NCI-H510A treated with DMSO at 0.1 percent for 48 hours (cell line): ENCODE measurements around the gene TAS2R41.

Experiments used
- DNase-seq: peaks from one replicate; lab custom pipeline; 2025; lab: John Stamatoyannopoulos, UW

TAS2R41 gene

DNA sequence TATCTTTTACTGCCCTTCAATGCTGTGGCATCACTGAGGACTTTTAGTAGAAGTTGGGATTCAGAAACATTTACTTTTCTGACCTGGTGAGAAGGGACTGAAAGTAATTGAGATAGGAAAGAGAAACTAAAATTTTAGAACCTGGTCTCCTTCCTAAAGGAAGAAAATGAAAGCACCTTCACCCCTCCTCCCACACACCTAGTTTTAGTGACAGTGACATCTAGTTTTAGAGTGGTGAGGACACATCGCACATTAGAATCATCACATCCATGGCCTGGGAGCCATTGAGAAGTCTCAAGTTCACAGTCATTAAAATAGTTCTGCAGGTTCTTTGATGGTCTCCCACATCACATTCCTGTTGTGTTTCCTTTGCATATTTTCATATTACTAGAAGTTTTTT is 16.1 kb downstream of the TAS2R41 start:
- no peak for DNase-seq

- DNase-seq: no peak
Measured at GRCh38 chr7:143494622-143495021, 16.9 kb downstream of the TAS2R41 start.

DNA sequence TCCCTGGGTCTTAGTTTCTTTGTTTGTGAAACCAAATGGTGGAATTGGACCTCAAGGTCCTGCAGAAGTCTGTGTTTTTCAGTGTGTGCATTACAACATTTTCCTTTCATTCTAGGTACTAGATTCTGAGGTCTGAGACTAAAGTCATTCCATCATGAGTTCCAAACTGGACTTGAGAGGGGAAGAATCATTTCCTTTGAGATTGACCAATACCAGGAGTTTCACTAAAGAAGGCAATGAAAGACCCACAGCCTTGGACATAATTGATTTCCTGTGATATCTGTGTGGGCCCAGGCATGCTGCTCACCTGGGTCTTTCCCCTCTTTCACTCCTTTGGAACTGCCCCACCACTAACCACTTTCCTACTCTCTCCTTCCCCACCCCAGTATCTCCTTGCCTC is 18.2 kb downstream of the TAS2R41 start:
- DNase-seq: no peak

DNA sequence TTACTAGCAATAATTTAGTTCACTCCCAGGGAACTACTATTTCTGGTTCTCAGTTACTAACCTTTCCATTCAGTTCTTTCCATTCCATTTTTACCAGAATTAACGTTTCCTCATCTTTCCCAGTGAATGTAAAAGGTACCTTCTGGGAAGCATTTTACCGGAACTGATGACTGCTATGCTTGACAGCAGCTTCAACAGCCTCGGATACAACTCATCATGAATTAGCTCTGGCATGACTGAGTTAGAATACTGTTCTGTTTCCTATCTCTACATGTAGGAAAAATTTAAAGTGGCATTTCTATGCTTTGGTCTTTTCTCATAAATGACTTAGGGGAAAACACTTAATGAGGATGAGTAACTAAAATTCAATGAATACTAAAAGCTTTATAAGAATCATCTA is 18.6 kb downstream of the TAS2R41 start:
- no peak for DNase-seq

- no peak for DNase-seq
Measured at GRCh38 chr7:143497008-143497795, 19.5 kb downstream of the TAS2R41 start.

GRCh38 chr7:143499246-143499645 is 21.6 kb downstream of the TAS2R41 start:
- DNase-seq: no peak

DNA sequence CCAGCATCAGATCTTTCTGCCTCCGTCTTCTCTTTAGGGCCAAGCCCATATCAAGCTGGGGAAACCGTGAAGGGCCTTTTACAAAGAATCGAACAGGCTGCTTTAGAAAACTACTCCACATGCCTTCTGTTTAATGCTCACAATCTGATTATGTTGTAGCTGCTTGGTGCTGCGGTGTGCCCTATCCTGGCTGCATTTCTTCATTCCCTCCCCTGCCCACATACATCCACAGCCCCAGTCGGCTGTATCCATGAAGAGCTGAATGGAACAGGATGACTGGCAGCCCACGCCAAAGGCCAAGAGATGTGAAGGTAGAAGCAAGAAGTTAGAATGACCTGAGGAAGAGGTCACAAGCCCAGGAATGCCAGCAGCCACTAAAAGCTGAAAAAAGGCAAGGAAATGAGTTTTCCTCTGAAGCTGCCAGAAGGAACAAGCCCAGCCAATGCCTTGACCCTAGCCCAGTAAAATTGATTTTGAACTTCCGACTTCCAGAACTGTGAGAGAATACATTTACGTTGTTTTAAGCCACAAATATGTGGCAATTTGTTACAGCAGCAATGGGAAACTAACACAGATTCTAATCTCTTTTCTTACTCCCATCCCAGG is 22.2 kb downstream of the TAS2R41 start:
- DNase-seq: no peak

DNA sequence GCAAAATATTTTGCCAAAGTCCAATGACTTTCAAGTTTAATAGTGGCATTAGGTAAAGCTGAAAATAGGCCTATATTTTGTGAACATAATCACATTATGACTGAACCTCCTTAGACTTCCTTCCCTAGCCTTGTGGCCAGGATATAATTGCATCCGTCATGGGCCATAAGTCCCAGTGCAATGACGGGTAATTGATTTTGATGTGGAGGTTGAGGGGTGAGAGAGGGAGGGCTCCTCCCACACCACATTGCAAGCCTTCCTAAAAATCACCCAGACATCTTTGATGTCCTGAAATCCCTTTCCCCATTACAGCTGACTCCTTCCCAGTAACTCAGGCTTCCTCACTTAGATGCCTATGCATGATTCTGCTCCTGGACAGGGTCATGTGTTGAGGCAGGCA is 25.6 kb downstream of the TAS2R41 start:
- DNase-seq: no peak

- no peak for DNase-seq
Measured at GRCh38 chr7:143504215-143504936, 26.7 kb downstream of the TAS2R41 start.

GRCh38 chr7:143504937-143505297 is 27.2 kb downstream of the TAS2R41 start:
- DNase-seq: no peak

DNA sequence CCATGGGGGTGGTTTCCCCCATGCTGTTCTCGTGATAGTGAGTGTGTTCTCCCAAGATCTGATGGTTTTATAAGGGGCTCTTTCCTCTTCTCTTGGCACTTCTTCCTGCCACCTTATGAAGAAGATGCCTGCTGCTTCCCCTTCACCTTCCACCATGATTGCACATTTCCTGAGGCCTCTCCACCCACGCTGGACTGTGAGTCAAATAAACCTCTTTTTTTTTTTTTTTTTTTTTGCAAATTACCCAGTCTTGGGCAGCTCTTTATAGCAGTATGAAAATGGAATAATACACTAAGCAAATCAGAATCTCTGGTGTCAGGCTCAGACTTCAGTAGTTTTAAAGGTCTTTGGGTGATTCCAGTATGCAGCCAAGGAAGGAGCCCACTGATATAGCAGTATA is 28.2 kb downstream of the TAS2R41 start:
- no peak for DNase-seq

DNA sequence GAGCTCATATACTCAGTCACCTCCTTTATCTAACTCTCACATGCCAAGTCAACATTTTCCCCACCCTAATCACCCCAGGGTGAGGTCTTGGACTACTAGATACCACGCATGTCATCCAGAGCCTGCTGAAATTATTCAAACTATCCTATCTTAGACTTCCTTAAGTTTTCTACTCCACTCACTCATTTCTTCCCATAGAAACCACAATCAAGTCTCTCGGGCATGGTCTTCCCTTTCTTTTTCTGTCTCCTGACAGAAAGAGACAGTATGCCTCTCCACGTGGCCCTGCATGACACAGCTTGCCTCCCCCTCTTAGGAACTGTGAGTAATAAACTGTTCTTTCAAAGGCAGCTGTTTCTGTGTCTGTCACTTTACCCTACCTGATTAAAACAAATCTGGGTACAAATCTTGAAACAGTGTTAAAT is 29.4 kb downstream of the TAS2R41 start:
- DNase-seq: no peak

DNA sequence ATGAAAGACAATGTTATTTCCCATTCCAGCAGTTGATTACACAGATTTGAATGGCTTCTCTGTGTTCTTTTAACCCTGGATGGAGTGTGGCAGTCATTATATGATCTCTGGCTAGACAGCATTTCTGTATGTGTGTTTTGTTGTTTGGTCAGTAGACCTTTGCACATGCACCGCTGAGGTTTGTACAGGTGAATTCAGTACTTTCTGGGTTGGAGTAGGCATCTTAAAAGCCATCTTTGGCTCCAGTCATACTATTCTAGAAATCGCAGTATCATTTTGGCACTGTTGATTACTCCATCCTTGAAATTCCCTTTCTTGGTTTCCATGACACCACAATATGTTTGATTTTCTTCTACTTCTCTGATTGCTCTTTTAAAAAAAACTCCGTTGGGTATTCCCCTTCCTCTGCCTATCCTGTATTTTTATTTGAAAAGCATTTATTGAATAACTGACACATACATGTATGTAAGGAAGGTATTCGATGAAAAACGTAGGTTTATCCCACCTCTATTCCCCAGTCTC is 29.9 kb downstream of the TAS2R41 start:
- no peak for DNase-seq

DNA sequence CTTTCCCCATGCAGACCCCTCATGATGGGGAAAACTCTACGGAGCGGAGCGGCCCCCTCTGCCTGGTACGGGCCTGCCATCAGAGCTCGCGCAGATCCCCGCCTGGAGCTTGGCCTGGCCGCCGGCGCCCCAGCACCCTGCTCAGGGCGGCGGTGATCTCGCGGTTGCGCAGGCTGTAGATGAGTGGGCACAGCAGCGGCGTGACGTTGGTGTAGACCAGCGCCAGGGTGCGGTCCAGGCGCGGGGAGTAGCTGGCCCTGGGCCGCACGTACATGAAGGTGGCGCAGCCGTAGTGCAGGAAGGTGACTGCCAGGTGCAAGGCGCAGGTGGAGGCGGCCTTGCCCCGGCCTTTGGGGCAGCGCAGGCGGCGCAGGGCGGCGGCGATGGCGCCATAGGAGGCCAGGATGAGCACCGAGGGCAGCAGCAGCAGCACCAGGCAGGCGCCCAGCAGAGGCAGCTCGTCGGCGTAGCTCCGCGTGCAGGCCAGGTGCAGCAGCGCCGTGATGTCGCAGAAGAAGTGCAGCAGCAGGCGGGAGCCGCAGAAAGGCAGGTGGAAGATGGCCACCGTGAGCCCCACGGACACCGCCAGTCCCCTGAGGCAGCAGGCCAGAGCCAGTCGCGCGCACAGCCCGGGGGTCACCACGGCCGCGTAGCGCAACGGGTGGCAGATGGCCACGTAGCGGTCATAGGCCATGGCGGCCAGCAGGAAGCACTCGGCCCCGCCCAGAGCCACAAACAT is 33.4 kb downstream of the TAS2R41 start:
- no peak for DNase-seq

DNA sequence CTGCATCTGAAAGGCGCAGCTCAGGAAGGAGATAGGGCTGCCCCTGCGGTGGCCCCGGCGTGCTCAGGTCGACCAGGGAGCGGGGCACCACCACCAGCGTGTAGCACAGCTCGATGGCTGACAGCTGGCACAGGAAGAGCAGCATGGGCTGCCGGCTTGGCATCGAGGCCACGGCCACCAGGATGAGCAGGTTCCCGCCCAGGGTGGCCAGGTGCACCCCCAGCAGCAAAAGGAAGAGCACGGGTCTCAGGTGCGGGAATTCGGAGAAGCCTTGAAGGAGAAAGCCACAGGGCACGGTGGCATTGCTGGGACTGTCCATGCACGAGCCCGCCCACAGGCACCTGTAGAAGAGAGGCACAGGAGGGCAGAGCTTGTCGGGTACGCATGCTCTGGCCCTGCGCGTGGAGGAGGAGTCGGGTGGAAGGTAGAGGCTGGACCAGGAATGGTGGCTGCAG is 33.9 kb downstream of the TAS2R41 start:
- DNase-seq: no peak

GRCh38 chr7:143512488-143513340 is 35.0 kb downstream of the TAS2R41 start:
- no peak for DNase-seq

DNA sequence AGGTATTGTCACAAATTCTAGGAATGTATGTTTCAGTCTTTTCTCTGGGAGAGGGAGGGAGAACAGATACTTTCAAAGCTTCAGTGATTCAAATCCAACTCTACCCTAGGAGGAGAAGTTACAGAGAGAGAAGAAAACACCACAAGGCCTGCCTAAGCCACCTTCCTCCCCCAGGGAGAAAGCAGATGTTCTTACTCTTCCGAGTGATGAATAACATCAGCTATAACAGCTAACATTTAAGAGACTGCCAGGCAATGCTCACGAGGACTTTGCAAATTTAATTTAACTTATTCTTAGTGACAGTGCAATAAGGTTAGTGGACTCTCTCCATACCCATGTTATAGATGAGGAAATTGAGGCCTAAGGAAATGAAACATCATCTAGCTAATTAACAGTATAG is 36.8 kb downstream of the TAS2R41 start:
- DNase-seq: no peak

- DNase-seq: no peak
Measured at GRCh38 chr7:143514995-143515735, 37.5 kb downstream of the TAS2R41 start.

DNA sequence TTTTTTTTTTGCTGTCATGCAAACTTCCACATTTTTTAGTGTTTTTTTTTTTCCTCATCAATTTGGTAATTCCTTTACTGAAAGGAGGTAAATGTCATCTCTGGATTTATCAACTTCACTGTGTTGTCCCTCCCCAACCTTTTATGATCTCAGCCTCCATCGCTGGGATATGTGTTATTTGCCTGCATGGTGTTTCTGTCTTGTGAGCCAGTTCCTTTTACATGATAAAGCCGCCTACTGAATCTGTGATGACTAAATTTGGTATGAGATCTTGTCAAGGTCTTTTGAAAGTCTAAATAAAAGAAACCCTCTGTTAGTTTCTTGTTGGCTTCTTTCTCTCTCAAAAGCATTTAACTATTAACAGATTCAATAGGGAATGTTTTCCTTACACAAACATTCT is 39.3 kb downstream of the TAS2R41 start:
- DNase-seq: no peak

DNA sequence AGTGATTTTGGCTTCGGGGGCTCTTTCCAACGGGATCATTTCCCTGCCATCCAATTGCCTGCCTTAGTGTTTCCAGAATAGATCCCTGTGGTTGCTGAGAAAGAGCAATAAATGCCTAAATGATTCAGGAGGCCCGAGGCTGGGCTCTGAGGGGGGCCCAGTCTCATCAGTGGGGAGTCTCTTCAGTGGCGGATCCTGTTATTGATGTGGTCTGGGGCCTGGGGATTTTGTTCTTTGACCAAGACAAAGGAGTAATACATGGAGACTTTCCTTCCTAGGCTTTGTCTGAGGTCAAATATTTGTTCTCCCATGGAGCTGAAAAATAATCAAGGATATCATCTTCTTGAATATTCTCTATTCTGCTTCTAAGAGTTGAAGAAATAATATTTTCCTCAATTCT is 40.8 kb downstream of the TAS2R41 start:
- no peak for DNase-seq

GRCh38 chr7:143518941-143519340 is 41.3 kb downstream of the TAS2R41 start:
- no peak for DNase-seq
